Measurements from ENCODE around the gene MYH3.

DNA sequence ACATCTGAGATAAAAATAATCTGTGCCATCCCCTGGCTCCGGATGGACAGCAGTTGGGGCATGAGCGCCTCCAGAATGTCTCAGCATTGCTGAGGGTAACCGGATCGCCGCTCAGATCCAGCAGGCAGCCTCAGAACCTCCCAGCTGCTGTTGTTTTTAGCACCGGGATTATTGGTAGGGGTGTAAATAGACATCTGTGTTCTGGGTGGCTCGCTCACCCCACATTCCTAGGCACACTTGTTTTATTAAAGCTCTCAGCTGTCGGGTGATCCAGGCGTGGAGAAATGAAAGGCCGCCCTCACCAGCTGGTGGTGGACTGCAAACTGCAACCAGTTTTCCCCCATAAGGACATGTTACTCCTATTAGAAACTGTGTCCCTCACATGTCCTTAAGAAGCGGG is 32.1 kb downstream of the MYH3 start:
- TF ChIP-seq, protein P1, sequence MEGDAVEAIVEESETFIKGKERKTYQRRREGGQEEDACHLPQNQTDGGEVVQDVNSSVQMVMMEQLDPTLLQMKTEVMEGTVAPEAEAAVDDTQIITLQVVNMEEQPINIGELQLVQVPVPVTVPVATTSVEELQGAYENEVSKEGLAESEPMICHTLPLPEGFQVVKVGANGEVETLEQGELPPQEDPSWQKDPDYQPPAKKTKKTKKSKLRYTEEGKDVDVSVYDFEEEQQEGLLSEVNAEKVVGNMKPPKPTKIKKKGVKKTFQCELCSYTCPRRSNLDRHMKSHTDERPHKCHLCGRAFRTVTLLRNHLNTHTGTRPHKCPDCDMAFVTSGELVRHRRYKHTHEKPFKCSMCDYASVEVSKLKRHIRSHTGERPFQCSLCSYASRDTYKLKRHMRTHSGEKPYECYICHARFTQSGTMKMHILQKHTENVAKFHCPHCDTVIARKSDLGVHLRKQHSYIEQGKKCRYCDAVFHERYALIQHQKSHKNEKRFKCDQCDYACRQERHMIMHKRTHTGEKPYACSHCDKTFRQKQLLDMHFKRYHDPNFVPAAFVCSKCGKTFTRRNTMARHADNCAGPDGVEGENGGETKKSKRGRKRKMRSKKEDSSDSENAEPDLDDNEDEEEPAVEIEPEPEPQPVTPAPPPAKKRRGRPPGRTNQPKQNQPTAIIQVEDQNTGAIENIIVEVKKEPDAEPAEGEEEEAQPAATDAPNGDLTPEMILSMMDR (IDR thresholded peaks at IDR 0.05; ENCODE audit: insufficient read depth, low read length): no peak
- no peak for TF ChIP-seq GABPA (IDR thresholded peaks at IDR 0.05; ENCODE audit: low read depth)
- TF ChIP-seq, protein P2, sequence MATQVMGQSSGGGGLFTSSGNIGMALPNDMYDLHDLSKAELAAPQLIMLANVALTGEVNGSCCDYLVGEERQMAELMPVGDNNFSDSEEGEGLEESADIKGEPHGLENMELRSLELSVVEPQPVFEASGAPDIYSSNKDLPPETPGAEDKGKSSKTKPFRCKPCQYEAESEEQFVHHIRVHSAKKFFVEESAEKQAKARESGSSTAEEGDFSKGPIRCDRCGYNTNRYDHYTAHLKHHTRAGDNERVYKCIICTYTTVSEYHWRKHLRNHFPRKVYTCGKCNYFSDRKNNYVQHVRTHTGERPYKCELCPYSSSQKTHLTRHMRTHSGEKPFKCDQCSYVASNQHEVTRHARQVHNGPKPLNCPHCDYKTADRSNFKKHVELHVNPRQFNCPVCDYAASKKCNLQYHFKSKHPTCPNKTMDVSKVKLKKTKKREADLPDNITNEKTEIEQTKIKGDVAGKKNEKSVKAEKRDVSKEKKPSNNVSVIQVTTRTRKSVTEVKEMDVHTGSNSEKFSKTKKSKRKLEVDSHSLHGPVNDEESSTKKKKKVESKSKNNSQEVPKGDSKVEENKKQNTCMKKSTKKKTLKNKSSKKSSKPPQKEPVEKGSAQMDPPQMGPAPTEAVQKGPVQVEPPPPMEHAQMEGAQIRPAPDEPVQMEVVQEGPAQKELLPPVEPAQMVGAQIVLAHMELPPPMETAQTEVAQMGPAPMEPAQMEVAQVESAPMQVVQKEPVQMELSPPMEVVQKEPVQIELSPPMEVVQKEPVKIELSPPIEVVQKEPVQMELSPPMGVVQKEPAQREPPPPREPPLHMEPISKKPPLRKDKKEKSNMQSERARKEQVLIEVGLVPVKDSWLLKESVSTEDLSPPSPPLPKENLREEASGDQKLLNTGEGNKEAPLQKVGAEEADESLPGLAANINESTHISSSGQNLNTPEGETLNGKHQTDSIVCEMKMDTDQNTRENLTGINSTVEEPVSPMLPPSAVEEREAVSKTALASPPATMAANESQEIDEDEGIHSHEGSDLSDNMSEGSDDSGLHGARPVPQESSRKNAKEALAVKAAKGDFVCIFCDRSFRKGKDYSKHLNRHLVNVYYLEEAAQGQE (IDR thresholded peaks at IDR 0.05; ENCODE audit: insufficient replicate concordance, low read depth): no peak
